Epithelial cell of proximal tubule (primary cell): ENCODE measurements around the gene RNFT2. TPM values are rescaled to one million over a fixed set of nuclear protein-coding genes. Genes with fewer than 3 reads are reported as not detected.

Experiments
- DNase-seq: peaks from one replicate; pipeline ENCODE4 v3.0.0-alpha.2; 2011; ENCODE audit warnings: low read depth
- H3K4me3 ChIP-seq: 2 replicates; pipeline ENCODE4 v1.5.1; 2011; ENCODE audit warnings: low read depth, mild to moderate bottlenecking, low read length
- total RNA-seq: library from RNA; depleted of rRNA; stranded (reverse); fragments of >200 nt; gene quantifications from 2 replicates; pipeline ENCODE4 v1.2.3, GENCODE V29; 2015
- TF ChIP-seq, protein P1 (sequence below): conservative IDR thresholded peaks from 2 replicates; pipeline ENCODE4 v1.5.1; 2012; ENCODE audit warnings: low read depth, mild to moderate bottlenecking, low read length

RNFT2 gene
- total RNA-seq, 1 donor from 2014 or later, result 4.3 TPM

DNA sequence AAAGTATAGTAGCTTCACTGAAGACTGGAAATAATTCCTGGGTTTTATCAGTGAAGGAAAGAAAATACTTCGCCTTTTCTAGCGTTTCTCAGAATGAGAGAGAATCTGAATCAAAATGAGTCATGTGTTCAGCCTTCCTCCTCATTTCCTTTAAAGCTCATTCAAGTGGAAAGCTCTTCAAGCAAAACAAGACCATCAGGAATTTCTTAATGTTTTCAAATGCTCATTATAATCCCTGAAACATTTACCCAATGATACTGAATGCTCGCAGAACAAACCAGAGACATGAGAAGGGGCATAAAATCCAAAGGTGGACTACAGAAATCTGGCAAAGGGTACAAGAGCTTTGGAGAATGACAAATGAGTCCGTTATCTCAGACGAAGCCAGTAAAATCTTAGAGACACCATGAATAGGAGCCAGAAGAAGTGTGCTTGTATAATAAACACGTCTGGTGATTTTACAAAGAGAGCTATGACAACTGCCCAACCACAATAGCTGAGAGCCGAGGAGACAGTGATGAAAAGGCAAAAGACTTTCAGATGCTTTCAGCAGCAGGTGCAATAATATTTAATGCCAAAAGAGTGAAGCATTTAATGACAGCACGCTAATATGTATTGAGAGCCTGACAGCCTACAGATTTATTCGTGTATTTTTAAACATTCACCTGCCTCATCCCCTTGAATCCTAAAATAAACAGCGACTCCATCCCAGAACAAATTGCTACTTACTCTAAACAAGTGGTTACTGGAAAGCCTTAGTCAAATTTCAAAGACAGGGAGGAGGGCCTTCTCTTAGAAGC lies 19.3 kb upstream of the RNFT2 start:
- DNase-seq, result peak; percentile 73
- H3K4me3 ChIP-seq, result peak overlapping the region; percentile 21
- TF ChIP-seq, protein P1, sequence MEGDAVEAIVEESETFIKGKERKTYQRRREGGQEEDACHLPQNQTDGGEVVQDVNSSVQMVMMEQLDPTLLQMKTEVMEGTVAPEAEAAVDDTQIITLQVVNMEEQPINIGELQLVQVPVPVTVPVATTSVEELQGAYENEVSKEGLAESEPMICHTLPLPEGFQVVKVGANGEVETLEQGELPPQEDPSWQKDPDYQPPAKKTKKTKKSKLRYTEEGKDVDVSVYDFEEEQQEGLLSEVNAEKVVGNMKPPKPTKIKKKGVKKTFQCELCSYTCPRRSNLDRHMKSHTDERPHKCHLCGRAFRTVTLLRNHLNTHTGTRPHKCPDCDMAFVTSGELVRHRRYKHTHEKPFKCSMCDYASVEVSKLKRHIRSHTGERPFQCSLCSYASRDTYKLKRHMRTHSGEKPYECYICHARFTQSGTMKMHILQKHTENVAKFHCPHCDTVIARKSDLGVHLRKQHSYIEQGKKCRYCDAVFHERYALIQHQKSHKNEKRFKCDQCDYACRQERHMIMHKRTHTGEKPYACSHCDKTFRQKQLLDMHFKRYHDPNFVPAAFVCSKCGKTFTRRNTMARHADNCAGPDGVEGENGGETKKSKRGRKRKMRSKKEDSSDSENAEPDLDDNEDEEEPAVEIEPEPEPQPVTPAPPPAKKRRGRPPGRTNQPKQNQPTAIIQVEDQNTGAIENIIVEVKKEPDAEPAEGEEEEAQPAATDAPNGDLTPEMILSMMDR, result no peak

DNA sequence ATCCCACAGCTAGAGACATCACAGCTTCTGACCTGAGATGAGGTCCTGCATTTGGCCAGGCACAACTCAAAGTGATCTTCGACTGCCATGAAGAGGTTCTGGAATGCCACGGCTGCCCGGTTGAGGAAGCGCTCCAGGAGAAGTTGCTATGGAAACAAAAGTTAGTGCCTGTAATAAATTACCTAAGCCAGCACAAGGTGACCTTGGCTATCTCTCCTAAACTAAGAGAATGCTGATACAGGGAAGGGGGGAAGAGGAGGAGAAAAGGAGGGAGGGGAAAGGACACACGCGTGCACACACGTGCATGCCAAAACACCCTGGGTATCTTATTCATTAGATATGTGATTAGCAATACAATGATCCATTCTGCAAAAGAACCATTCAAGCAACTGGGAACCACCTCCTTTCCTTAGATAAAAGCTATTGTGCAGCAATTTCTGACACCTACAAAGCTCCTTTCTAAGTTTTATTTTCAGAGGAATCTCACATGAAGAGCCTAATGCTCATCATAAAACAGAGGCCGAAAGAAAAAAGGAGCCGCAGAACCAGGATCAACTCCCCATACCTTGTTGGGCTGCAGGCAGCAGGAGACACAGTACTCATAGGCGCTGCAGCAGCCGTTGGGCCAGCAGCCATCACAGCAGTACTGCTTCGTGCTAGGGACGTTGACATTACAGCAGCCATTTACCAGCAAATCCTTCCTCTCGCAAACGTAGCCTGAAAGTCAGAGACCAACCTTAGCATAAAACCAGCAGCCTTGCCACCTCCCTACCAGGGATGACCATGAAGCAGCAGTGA lies 18.2 kb upstream of the RNFT2 start:
- peak overlapping the region; percentile 21 for H3K4me3 ChIP-seq
- DNase-seq, result peak; percentile 33
- TF ChIP-seq, protein P1, result no peak

DNA sequence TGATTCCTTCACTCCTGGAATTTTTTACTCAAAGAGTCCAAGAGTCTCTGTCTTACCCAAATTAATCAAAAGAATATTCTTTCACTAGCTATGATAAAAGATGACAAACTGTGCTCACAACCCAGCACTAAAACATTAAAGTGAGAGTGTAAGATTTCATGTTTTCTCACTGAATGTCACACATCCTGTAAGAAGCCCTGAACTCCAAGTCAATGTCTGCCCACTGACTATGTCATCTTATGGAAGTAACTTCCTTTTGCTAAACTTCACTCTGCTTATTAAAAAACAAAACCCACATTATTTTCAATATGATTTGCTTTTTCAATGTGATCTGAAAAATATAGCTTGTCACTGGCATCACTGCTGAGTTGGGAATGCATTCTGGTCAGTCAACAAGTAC lies 15.9 kb upstream of the RNFT2 start:
- DNase-seq, result no peak
- H3K4me3 ChIP-seq, result no peak overlapping the region
- TF ChIP-seq, protein P1, result no peak

DNA sequence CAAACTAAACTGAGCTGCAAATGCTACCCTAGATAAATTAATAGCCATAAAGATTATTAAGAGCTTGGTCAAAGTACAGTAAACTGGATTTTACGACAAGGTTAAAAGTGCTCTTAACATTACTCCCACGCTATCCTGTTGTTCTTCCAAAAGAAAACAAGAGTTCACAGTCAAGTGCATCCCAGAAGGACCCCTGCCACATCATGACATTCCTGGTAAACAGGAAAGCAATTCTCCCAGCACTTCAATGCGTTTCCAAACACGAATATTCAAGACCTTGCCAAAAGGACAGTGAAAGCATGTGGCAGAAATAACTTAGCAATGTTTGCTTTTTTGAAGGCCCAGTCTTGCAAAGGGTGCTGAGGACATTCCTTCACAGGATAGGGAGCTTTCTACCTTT lies 11.4 kb upstream of the RNFT2 start:
- TF ChIP-seq, protein P1, result no peak

DNA sequence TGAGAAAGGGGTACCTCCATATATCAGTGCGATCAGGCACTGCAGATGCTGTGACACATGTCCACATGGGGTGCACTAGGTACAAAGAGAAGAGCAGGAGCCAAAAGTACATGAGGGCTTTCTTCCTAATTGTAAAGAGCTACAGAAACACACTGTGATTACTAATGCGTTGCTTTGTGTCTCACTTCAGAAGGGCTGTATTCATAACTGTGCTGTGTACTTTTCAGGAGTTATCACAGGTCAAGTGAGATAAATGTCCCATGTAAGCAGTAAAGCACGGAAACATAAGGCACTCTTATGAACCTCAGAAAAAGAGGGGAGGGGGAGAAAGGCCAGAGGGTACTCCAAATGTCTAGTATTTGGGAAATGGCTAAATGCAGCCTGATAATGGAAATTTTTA lies 10.9 kb upstream of the RNFT2 start:
- DNase-seq, result no peak

More for the DNA sequence above, 11.4 kb upstream of the RNFT2 start:
- DNase-seq, result no peak
- H3K4me3 ChIP-seq, result no peak overlapping the region

DNA sequence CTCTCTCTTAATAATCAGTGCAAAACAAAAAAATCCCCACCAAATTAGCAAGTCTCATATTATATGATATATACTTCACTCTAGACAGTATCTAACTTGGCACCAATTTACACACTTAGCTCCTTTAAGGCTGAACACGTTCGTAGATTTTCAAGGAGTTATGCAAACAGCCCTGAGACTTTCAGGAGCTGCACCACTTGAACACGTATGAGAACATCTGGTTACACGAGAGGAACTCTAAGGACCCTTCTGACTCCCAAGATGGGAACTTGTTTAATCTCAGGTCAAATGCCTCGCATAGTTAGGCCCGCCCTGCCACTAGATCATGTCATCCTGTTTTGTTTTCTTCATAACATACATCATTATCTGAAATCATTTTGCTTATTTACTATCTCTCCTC lies 10.2 kb upstream of the RNFT2 start:
- no peak overlapping the region for H3K4me3 ChIP-seq
- DNase-seq, result no peak
- TF ChIP-seq, protein P1, result no peak

More for the DNA sequence above, 10.9 kb upstream of the RNFT2 start:
- H3K4me3 ChIP-seq, result no peak overlapping the region
- TF ChIP-seq, protein P1, result no peak

DNA sequence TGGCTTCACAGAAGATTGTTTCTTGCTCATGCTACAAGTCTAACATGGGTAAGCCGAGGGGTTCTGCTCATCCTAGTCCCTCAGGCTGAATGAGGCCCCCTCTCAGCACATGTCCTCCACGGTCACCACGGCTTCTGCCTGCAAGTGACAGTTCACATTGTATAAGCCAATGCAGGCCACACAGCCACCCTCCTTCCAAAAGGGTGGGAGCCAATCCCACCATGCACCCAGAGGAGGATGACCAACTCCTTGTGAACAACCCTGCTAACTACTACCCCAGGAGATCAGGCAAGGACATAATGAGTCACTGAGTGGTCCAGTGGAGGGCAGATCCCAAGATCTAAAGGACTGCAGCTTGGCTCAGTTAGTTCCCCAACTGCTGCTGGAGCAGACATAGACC lies 6.3 kb upstream of the RNFT2 start:
- no peak for DNase-seq
- H3K4me3 ChIP-seq, result no peak overlapping the region
- TF ChIP-seq, protein P1, result no peak
